Measurements from ENCODE around the gene TTLL11. TPM values are rescaled to one million over a fixed set of nuclear protein-coding genes. Genes with fewer than 3 reads are reported as not detected.

The TTLL11 gene
- total and polyA plus RNA-seq, 2 of the 8 experiments (the other 6 are each of a cell fraction or from before 2014, with no cell fraction given) = 0.56 to 0.80 TPM

GRCh38 chr9:121985792-121986494, 107.2 kb downstream of the TTLL11 start:
- H2AK5ac ChIP-seq (ENCODE audit: low read depth, low read length) = no peak overlapping the region
- no peak overlapping the region for H4K8ac ChIP-seq (ENCODE audit: extremely low read depth, insufficient read depth, low read length)
- whole genome bisulfite sequencing, 2 experiments (ENCODE audit: extremely low coverage in 1 of 2, insufficient coverage in 1 of 2, insufficient read length in 1 of 2, insufficient replicate concordance in 2 of 2, low coverage in 1 of 2, low lambda C conversion rate in 2 of 2, missing lambda C conversion rate in 1 of 2) = 82% methylated on average over 14 of the region's 14 CpGs; no CpG with 5 or more reads in 1 of the 2 experiments
- H3K27ac ChIP-seq (ENCODE audit: low read depth, low read length) = no peak overlapping the region
- no peak overlapping the region for H3K4me3 ChIP-seq (ENCODE audit: extremely low read depth in 1 of 4, insufficient read depth in 2 of 4, low read depth in 3 of 4, low read length in 4 of 4)
- H2BK5ac ChIP-seq (ENCODE audit: low read depth, low read length) = no peak overlapping the region
- no peak overlapping the region for H3K56ac ChIP-seq (replicated peaks; ENCODE audit: insufficient read length, low read depth, low read length)
- H3K4ac ChIP-seq (replicated peaks; ENCODE audit: insufficient read length, low read depth, low read length) = no peak overlapping the region
- H3K79me2 ChIP-seq (ENCODE audit: control insufficient read depth in 1 of 2, insufficient read depth in 2 of 2, low read length in 2 of 2) = no peaks in the 10 kb centered on the region
- no peaks in the 10 kb centered on the region for H3K4me1 ChIP-seq (replicated peaks in 1 of 4; ENCODE audit: control insufficient read depth in 3 of 4, insufficient read depth in 4 of 4, low read length in 3 of 4)
- no peak overlapping the region for H2BK120ac ChIP-seq (replicated peaks; ENCODE audit: low read depth, low read length)
- H3K9me3 ChIP-seq (ENCODE audit: insufficient read depth in 2 of 2, low read depth in 1 of 2, low read length in 1 of 2) = no peaks in the 10 kb centered on the region
- no peak overlapping the region for H4K5ac ChIP-seq (ENCODE audit: insufficient read length, low read depth, low read length)
- H2AFZ ChIP-seq (ENCODE audit: low read length) = no peak overlapping the region
- H3K27me3 ChIP-seq (replicated peaks in 1 of 4; ENCODE audit: control insufficient read depth in 3 of 4, extremely low read depth in 1 of 4, insufficient read depth in 3 of 4, low read length in 3 of 4) = no peaks in the 10 kb centered on the region; a peak in 2 of 7 replicates
- H3K79me1 ChIP-seq (ENCODE audit: low read depth, low read length) = no peaks in the 10 kb centered on the region
- H3K18ac ChIP-seq (ENCODE audit: extremely low read depth, low read length) = no peak overlapping the region
- H3K4me2 ChIP-seq (ENCODE audit: insufficient read depth in 1 of 2, low read depth in 2 of 2, low read length in 2 of 2) = no peak overlapping the region
- H2BK12ac ChIP-seq (ENCODE audit: low read depth, low read length) = no peak overlapping the region
- no peak overlapping the region for H2BK20ac ChIP-seq (ENCODE audit: low read length)
- no peak overlapping the region for H4K91ac ChIP-seq (replicated peaks; ENCODE audit: insufficient read length, low read length)
- no peaks in the 10 kb centered on the region for H4K20me1 ChIP-seq (replicated peaks in 1 of 2; ENCODE audit: control insufficient read depth in 1 of 2, insufficient read depth in 2 of 2, low read length in 2 of 2)
- H2BK15ac ChIP-seq (ENCODE audit: low read length) = no peak overlapping the region
- no peaks in the 10 kb centered on the region for H3K23me2 ChIP-seq (ENCODE audit: low read depth, low read length)
- FAIRE-seq (no peak), DNase-seq (ENCODE audit: low read depth in 1 of 2, low spot score in 2 of 2) (no peak)
- ChIA-PET POLR2A (ENCODE audit: partially characterized antibody) (no interaction called here), CTCF (ENCODE audit: partially characterized antibody) (interaction anchor here (0.8 to 2.7 kb wide), 9 partner anchors 10 to 431 kb away, joined by 3 to 9 read pairs (median 3); no protein-coding TSS in a partner anchor)
- H3K14ac ChIP-seq (ENCODE audit: insufficient read length) = no peak overlapping the region
- H3K9ac ChIP-seq (replicated peaks in 1 of 4; ENCODE audit: extremely low read depth in 1 of 4, low read depth in 3 of 4, low read length in 3 of 4) = no peak overlapping the region
- no peak overlapping the region for H3K23ac ChIP-seq (ENCODE audit: insufficient read length)
- H3K36me3 ChIP-seq (ENCODE audit: control insufficient read depth in 2 of 4, insufficient read depth in 4 of 4, low read length in 3 of 4) = no peaks in the 10 kb centered on the region
- TF ChIP-seq PHF8 (conservative IDR thresholded peaks at IDR 0.05; ENCODE audit: low read depth, low read length) (no peak), SIN3A (conservative IDR thresholded peaks at IDR 0.05 in 1 of 2, IDR thresholded peaks at IDR 0.05 in 1 of 2; ENCODE audit: low read depth in 1 of 2, low read length in 2 of 2) (no peak), CEBPB (IDR thresholded peaks at IDR 0.05; ENCODE audit: low read depth, low read length) (no peak), RAD21 (IDR thresholded peaks at IDR 0.05 in 1 of 2, conservative IDR thresholded peaks at IDR 0.05 in 1 of 2; ENCODE audit: low read depth in 2 of 2, low read length in 2 of 2) (peak in 1 of 2 experiments; percentile 34; a peak in 2 of 4 replicates), SAP30 (IDR thresholded peaks at IDR 0.05; ENCODE audit: insufficient read depth, insufficient replicate concordance, low read length) (no peak), CHD1 (IDR thresholded peaks at IDR 0.05; ENCODE audit: low read depth, low read length) (no peak), BRCA1 (IDR thresholded peaks at IDR 0.05; ENCODE audit: low read depth, low read length) (no peak), NANOG (IDR thresholded peaks at IDR 0.05; ENCODE audit: insufficient read depth, low read depth, low read length, poor library complexity, severe bottlenecking) (no peak)
- TF ChIP-seq, protein P1, sequence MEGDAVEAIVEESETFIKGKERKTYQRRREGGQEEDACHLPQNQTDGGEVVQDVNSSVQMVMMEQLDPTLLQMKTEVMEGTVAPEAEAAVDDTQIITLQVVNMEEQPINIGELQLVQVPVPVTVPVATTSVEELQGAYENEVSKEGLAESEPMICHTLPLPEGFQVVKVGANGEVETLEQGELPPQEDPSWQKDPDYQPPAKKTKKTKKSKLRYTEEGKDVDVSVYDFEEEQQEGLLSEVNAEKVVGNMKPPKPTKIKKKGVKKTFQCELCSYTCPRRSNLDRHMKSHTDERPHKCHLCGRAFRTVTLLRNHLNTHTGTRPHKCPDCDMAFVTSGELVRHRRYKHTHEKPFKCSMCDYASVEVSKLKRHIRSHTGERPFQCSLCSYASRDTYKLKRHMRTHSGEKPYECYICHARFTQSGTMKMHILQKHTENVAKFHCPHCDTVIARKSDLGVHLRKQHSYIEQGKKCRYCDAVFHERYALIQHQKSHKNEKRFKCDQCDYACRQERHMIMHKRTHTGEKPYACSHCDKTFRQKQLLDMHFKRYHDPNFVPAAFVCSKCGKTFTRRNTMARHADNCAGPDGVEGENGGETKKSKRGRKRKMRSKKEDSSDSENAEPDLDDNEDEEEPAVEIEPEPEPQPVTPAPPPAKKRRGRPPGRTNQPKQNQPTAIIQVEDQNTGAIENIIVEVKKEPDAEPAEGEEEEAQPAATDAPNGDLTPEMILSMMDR (IDR thresholded peaks at IDR 0.05; ENCODE audit: control extremely low read depth in 1 of 3, insufficient read depth in 1 of 3, low read depth in 1 of 3, low read length in 3 of 3) = peak in 2 of 3 experiments; percentile 26 to 40; a peak in 2 of 4 replicates

Data from H1 (cell line).